ENCODE results near the gene CLEC4M.
"Not testable (repeated sequence)": the region's sequence is repeated elsewhere in the genome, so short reads cannot be mapped to it uniquely, and the experiment has no call there.

Gene CLEC4M

DNA sequence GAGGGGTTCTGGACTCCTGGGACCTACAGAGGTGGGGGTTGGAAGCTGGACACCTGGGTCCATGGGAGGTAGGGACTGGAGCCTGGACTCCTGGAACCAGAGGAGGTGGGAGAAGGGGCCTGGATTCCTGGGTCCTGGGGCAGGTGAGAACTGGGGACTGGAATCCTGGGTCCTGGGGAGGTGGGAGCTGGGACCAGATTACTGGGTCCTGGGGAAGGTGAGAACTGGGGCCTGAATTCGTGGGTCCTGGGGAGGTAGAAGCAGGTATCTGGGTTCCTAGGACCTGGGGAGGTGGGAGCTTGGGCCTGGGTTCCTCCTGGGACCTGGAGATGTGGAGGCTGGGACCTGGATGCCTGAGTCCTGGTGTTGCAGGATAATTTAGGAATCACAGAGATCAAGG is 653 bp downstream of the CLEC4M start:
- TF ChIP-seq, protein P1, sequence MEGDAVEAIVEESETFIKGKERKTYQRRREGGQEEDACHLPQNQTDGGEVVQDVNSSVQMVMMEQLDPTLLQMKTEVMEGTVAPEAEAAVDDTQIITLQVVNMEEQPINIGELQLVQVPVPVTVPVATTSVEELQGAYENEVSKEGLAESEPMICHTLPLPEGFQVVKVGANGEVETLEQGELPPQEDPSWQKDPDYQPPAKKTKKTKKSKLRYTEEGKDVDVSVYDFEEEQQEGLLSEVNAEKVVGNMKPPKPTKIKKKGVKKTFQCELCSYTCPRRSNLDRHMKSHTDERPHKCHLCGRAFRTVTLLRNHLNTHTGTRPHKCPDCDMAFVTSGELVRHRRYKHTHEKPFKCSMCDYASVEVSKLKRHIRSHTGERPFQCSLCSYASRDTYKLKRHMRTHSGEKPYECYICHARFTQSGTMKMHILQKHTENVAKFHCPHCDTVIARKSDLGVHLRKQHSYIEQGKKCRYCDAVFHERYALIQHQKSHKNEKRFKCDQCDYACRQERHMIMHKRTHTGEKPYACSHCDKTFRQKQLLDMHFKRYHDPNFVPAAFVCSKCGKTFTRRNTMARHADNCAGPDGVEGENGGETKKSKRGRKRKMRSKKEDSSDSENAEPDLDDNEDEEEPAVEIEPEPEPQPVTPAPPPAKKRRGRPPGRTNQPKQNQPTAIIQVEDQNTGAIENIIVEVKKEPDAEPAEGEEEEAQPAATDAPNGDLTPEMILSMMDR (IDR thresholded peaks at IDR 0.05; ENCODE audit: low read depth, low read length): no peak
- no peak overlapping the region for H3K4me3 ChIP-seq (ENCODE audit: low read depth, low read length)

GRCh38 chr19:7764157-7764556 is 1.1 kb downstream of the CLEC4M start:
- H3K4me3 ChIP-seq (ENCODE audit: low read depth, low read length): not testable (repeated sequence)

- not testable (repeated sequence) for H3K4me3 ChIP-seq (ENCODE audit: low read depth, low read length)
These were observed 2.0 kb downstream of the CLEC4M start for GRCh38 chr19:7765043-7765442.

DNA sequence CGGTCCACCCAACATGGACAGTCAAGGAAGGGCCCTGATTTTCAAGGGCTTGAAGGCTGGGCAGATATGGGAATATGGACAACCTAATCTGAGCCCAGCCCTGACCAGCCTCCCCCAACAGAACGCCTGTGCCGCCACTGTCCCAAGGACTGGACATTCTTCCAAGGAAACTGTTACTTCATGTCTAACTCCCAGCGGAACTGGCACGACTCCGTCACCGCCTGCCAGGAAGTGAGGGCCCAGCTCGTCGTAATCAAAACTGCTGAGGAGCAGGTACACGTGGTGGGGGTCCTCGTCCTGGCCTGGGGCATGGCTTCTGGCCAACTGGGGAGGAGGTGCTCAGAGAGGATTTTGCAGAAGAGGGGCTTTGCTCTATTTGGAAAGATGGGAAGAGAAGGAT is 3.5 kb downstream of the CLEC4M start:
- TF ChIP-seq, protein P1 (IDR thresholded peaks at IDR 0.05; ENCODE audit: low read depth, low read length): no peak
- H3K4me3 ChIP-seq (ENCODE audit: low read depth, low read length): no peak overlapping the region

- TF ChIP-seq, protein P1 (IDR thresholded peaks at IDR 0.05; ENCODE audit: low read depth, low read length): no peak
These were observed 4.4 kb downstream of the CLEC4M start for GRCh38 chr19:7767487-7767886.

GRCh38 chr19:7769171-7769570 is 6.1 kb downstream of the CLEC4M start:
- TF ChIP-seq, protein P1 (IDR thresholded peaks at IDR 0.05; ENCODE audit: low read depth, low read length): no peak

More at GRCh38 chr19:7767487-7767886, 4.4 kb downstream of the CLEC4M start:
- H3K4me3 ChIP-seq (ENCODE audit: low read depth, low read length): no peak overlapping the region

DNA sequence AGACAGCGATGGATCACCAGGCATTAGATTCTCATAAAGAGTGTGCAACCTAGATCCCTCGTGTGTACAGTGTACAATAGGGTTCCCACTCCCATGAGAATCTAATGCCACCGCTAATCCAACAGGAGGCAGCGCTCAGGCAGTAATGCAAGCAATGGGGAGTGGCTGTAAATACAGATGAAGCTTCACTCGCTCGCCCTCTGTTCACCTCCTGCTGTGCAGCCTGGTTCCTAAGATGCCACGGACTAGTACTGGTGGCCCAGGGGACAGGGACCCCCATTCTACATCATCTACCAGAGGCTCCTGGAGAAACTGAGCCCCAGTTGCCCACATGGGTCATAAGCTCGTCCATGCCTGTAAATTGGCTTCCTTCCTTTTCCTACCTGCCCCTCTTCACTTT is 8.0 kb downstream of the CLEC4M start:
- no peak overlapping the region for H3K4me3 ChIP-seq (ENCODE audit: low read depth, low read length)
- TF ChIP-seq, protein P1 (IDR thresholded peaks at IDR 0.05; ENCODE audit: low read depth, low read length): no peak

More at GRCh38 chr19:7769171-7769570, 6.1 kb downstream of the CLEC4M start:
- no peak overlapping the region for H3K4me3 ChIP-seq (ENCODE audit: low read depth, low read length)

DNA sequence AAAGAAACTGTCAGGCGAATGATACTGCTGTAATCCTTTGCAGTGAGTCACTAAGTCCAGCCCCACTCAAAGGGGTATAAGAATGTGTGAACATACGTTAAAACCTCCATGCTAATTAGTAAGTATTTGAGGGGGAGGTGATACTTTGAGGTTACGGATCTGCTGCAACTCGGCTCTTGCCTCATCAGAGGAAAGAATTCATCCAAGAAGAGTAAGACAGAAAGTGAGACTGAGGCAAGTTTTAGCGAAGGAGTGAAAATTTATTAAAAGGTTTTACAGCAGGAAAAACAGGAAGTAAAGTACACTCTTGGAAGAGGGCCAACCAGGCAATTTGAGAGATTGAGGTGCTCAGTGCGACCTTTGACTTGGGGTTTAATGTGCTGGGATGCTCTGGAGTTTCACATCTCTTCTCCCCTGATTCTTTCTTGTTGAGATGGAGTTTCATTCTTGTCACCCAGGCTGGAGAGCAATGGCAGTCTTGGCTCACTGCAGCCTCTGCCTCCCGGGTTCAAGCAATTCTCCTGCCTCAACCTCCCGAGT is 9.8 kb downstream of the CLEC4M start:
- H3K4me3 ChIP-seq (ENCODE audit: low read depth, low read length): no peak overlapping the region
- TF ChIP-seq, protein P1 (IDR thresholded peaks at IDR 0.05; ENCODE audit: low read depth, low read length): no peak

Measured in WI38 (cell line).